ENCODE measurements around the gene FLOT1. TPM values are rescaled to one million over a fixed set of nuclear protein-coding genes. Genes with fewer than 3 reads are reported as not detected.

The FLOT1 gene
- total and polyA plus RNA-seq, 2 of the 13 experiments (the other 11 are each of a cell fraction or from before 2014, with no cell fraction given), result 82.3 to 130 TPM

DNA sequence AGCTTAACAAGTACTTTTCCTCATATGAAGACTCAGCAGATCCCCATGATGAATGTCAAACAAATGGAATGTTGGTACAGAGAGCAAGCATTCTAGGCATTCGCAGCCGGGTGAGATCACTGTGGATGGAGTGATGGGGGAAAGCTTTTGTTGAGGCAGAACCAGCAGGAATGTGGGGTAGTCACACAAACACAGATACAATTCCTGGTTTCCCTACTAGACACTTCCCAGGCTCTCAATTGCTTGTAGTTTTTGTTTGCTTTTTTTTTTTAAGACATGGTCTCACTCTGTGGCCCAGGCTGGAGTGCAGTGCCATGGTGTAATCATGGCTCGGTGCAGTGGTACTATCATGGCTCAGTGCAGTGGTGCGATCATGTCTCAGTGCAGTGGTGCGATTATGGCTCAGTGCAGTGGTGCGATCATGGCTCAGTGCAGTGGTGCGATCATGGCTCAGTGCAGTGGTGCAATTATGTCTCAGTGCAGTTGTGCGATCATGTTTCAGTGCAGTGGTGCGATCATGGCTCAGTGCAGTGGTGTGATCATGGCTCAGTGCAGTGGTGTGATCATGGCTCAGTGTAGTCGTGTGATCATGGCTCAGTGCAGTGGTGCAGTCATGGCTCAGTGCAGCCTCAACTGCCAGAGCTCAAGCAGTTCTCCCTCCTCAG lies 17.2 kb upstream of the FLOT1 start (continued):
- TF ChIP-seq, protein P1, sequence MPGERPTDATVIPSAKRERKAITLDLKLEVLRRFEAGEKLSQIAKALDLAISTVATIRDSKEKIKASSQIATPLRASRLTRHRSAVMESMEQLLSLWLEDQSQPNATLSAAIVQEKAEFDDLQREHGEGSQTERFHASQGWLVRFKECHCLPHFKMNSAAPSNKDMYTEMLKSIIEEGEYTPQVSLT (CRISPR knock-in tag; IDR thresholded peaks at IDR 0.05; ENCODE audit: borderline replicate concordance, low read depth), result no peak
- TF ChIP-seq JDP2 (CRISPR knock-in tag; IDR thresholded peaks at IDR 0.05; ENCODE audit: borderline replicate concordance), result no peak
- TF ChIP-seq, protein P2, sequence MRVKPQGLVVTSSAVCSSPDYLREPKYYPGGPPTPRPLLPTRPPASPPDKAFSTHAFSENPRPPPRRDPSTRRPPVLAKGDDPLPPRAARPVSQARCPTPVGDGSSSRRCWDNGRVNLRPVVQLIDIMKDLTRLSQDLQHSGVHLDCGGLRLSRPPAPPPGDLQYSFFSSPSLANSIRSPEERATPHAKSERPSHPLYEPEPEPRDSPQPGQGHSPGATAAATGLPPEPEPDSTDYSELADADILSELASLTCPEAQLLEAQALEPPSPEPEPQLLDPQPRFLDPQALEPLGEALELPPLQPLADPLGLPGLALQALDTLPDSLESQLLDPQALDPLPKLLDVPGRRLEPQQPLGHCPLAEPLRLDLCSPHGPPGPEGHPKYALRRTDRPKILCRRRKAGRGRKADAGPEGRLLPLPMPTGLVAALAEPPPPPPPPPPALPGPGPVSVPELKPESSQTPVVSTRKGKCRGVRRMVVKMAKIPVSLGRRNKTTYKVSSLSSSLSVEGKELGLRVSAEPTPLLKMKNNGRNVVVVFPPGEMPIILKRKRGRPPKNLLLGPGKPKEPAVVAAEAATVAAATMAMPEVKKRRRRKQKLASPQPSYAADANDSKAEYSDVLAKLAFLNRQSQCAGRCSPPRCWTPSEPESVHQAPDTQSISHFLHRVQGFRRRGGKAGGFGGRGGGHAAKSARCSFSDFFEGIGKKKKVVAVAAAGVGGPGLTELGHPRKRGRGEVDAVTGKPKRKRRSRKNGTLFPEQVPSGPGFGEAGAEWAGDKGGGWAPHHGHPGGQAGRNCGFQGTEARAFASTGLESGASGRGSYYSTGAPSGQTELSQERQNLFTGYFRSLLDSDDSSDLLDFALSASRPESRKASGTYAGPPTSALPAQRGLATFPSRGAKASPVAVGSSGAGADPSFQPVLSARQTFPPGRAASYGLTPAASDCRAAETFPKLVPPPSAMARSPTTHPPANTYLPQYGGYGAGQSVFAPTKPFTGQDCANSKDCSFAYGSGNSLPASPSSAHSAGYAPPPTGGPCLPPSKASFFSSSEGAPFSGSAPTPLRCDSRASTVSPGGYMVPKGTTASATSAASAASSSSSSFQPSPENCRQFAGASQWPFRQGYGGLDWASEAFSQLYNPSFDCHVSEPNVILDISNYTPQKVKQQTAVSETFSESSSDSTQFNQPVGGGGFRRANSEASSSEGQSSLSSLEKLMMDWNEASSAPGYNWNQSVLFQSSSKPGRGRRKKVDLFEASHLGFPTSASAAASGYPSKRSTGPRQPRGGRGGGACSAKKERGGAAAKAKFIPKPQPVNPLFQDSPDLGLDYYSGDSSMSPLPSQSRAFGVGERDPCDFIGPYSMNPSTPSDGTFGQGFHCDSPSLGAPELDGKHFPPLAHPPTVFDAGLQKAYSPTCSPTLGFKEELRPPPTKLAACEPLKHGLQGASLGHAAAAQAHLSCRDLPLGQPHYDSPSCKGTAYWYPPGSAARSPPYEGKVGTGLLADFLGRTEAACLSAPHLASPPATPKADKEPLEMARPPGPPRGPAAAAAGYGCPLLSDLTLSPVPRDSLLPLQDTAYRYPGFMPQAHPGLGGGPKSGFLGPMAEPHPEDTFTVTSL (CRISPR knock-in tag; IDR thresholded peaks at IDR 0.05; ENCODE audit: borderline replicate concordance), result no peak
- TF ChIP-seq, protein P3, sequence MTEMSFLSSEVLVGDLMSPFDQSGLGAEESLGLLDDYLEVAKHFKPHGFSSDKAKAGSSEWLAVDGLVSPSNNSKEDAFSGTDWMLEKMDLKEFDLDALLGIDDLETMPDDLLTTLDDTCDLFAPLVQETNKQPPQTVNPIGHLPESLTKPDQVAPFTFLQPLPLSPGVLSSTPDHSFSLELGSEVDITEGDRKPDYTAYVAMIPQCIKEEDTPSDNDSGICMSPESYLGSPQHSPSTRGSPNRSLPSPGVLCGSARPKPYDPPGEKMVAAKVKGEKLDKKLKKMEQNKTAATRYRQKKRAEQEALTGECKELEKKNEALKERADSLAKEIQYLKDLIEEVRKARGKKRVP (CRISPR knock-in tag; IDR thresholded peaks at IDR 0.05), result no peak
- TF ChIP-seq ZFP90 (CRISPR knock-in tag; IDR thresholded peaks at IDR 0.05; ENCODE audit: borderline replicate concordance), result no peak
- TF ChIP-seq ZSCAN31 (CRISPR knock-in tag; IDR thresholded peaks at IDR 0.05; ENCODE audit: low read depth), result peak; percentile 100
- TF ChIP-seq, protein P4, sequence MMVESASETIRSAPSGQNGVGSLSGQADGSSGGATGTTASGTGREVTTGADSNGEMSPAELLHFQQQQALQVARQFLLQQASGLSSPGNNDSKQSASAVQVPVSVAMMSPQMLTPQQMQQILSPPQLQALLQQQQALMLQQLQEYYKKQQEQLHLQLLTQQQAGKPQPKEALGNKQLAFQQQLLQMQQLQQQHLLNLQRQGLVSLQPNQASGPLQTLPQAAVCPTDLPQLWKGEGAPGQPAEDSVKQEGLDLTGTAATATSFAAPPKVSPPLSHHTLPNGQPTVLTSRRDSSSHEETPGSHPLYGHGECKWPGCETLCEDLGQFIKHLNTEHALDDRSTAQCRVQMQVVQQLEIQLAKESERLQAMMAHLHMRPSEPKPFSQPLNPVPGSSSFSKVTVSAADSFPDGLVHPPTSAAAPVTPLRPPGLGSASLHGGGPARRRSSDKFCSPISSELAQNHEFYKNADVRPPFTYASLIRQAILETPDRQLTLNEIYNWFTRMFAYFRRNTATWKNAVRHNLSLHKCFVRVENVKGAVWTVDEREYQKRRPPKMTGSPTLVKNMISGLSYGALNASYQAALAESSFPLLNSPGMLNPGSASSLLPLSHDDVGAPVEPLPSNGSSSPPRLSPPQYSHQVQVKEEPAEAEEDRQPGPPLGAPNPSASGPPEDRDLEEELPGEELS (CRISPR knock-in tag; IDR thresholded peaks at IDR 0.05), result no peak
- TF ChIP-seq TBL1XR1 (IDR thresholded peaks at IDR 0.05; ENCODE audit: borderline replicate concordance, low read length, partially characterized antibody), result peak; percentile 67
- TF ChIP-seq ZNF234 (CRISPR knock-in tag; conservative IDR thresholded peaks at IDR 0.05), result no peak
- no peak for TF ChIP-seq BRD4 (CRISPR knock-in tag; IDR thresholded peaks at IDR 0.05)
- TF ChIP-seq, protein P5, sequence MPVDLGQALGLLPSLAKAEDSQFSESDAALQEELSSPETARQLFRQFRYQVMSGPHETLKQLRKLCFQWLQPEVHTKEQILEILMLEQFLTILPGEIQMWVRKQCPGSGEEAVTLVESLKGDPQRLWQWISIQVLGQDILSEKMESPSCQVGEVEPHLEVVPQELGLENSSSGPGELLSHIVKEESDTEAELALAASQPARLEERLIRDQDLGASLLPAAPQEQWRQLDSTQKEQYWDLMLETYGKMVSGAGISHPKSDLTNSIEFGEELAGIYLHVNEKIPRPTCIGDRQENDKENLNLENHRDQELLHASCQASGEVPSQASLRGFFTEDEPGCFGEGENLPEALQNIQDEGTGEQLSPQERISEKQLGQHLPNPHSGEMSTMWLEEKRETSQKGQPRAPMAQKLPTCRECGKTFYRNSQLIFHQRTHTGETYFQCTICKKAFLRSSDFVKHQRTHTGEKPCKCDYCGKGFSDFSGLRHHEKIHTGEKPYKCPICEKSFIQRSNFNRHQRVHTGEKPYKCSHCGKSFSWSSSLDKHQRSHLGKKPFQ (CRISPR knock-in tag; IDR thresholded peaks at IDR 0.05; ENCODE audit: insufficient replicate concordance), result peak; percentile 99
- TF ChIP-seq, protein P6, sequence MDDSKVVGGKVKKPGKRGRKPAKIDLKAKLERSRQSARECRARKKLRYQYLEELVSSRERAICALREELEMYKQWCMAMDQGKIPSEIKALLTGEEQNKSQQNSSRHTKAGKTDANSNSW (CRISPR knock-in tag; IDR thresholded peaks at IDR 0.05; ENCODE audit: borderline replicate concordance), result no peak
- TF ChIP-seq ZEB1 (IDR thresholded peaks at IDR 0.05; ENCODE audit: insufficient replicate concordance, low read depth), result no peak
- TF ChIP-seq GTF2F1 (IDR thresholded peaks at IDR 0.05; ENCODE audit: low read length), result no peak
- TF ChIP-seq ZNF556 (CRISPR knock-in tag; IDR thresholded peaks at IDR 0.05; ENCODE audit: borderline replicate concordance), result 0 out of 2 replicates have a peak, but pooled peaks have one; percentile 40
- peak; percentile 64 to 65; a peak in 3 of 4 replicates for TF ChIP-seq EP300 (IDR thresholded peaks at IDR 0.05; ENCODE audit: low read depth in 2 of 2, low read length in 2 of 2)
- TF ChIP-seq EP300 (CRISPR knock-in tag; IDR thresholded peaks at IDR 0.05; ENCODE audit: borderline replicate concordance), result no peak
